Mesendoderm (in vitro differentiated cells): ENCODE data around the gene CPOX.
"Not testable (repeated sequence)": the region's sequence is repeated elsewhere in the genome, so short reads cannot be mapped to it uniquely, and the experiment has no call there.

Experiments
- DNase-seq: peaks from one replicate; pipeline ENCODE4 v3.0.0; 2013
- H2AK5ac ChIP-seq: 2 replicates; pipeline ENCODE4 v1.6.1; 2013; ENCODE audit warnings: low read length, inconsistent platforms
- H2BK120ac ChIP-seq: 2 replicates; pipeline ENCODE4 v1.6.1; 2013; ENCODE audit warnings: low read depth, mild to moderate bottlenecking, low read length, moderate library complexity, mixed read lengths
- H2BK15ac ChIP-seq: replicated peaks from 2 replicates; pipeline ENCODE4 v1.6.1; 2013; ENCODE audit warnings: low read depth, mild to moderate bottlenecking, moderate library complexity
- H2BK5ac ChIP-seq: 2 replicates; pipeline ENCODE4 v1.6.1; 2013; ENCODE audit warnings: low read length, inconsistent platforms
- H3K18ac ChIP-seq: 2 replicates; pipeline ENCODE4 v1.6.1; 2013; ENCODE audit warnings: mild to moderate bottlenecking, low read length, mixed read lengths
- H3K23ac ChIP-seq: one replicate; pipeline ENCODE4 v1.6.1; 2013; ENCODE audit warnings: low read length
- H3K27ac ChIP-seq: 2 replicates; pipeline ENCODE4 v1.5.1; 2013; ENCODE audit warnings: low read depth, mild to moderate bottlenecking, inconsistent platforms, low read length, moderate library complexity
- H3K27me3 ChIP-seq: 2 replicates; pipeline ENCODE4 v1.6.1; 2013; ENCODE audit warnings: low read length, control low read depth, mild to moderate bottlenecking, inconsistent platforms; ENCODE audit not compliant: insufficient read depth, poor library complexity
- H3K36me3 ChIP-seq: 2 replicates; pipeline ENCODE4 v1.6.1; 2013; ENCODE audit warnings: low read length, inconsistent platforms; ENCODE audit not compliant: control insufficient read depth, insufficient read depth
- H3K4ac ChIP-seq: one replicate; pipeline ENCODE4 v1.6.1; 2013; ENCODE audit warnings: low read depth, mild to moderate bottlenecking, low read length, moderate library complexity
- H3K4me1 ChIP-seq: 2 replicates; pipeline ENCODE4 v1.6.1; 2013; ENCODE audit warnings: low read depth, low read length, inconsistent platforms; ENCODE audit not compliant: control insufficient read depth
- H3K4me2 ChIP-seq: 2 replicates; pipeline ENCODE4 v1.6.1; 2013; ENCODE audit warnings: low read length
- H3K4me3 ChIP-seq: 2 replicates; pipeline ENCODE4 v1.5.1; 2013; ENCODE audit warnings: mild to moderate bottlenecking, low read length
- H3K56ac ChIP-seq: one replicate; pipeline ENCODE4 v1.6.1; 2013; ENCODE audit warnings: low read length
- H3K79me1 ChIP-seq: 2 replicates; pipeline ENCODE4 v1.6.1; 2013; ENCODE audit warnings: low read length, inconsistent platforms
- H3K79me2 ChIP-seq: 2 replicates; pipeline ENCODE4 v1.6.1; 2013; ENCODE audit warnings: mild to moderate bottlenecking, low read length; ENCODE audit not compliant: control insufficient read depth, insufficient read depth
- H3K9ac ChIP-seq: 2 replicates; pipeline ENCODE4 v1.6.1; 2013; ENCODE audit warnings: low read length, inconsistent platforms
- H4K5ac ChIP-seq: one replicate; pipeline ENCODE4 v1.6.1; 2013; ENCODE audit warnings: low read length
- H4K8ac ChIP-seq: one replicate; pipeline ENCODE4 v1.6.1; 2013; ENCODE audit warnings: low read depth, mild to moderate bottlenecking, control low read depth, low read length, moderate library complexity
- WGBS: extraction: QIAGEN DNeasy Blood & Tissue Kit; methylation state at CpG from one replicate; pipeline ENCODE4 v1.1.7; 2013; ENCODE audit warnings: low lambda C conversion rate, missing lambda C conversion rate; ENCODE audit not compliant: insufficient coverage; ENCODE audit errors: extremely low coverage; 5-methylcytosine and 5-hydroxymethylcytosine counted together

Gene CPOX

GRCh38 chr3:98564282-98565005 is 29.0 kb downstream of the CPOX start:
- no peaks in the 10 kb centered on the region for H3K27me3 ChIP-seq
- no peak overlapping the region for H3K27ac ChIP-seq
- no peak overlapping the region for H3K18ac ChIP-seq
- H3K4ac ChIP-seq = no peak overlapping the region
- H3K56ac ChIP-seq = no peak overlapping the region
- H2BK5ac ChIP-seq = no peak overlapping the region
- H2BK15ac ChIP-seq = no peak overlapping the region
- H3K4me1 ChIP-seq = no peaks in the 10 kb centered on the region
- no CpG with 5 or more reads among the region's 7 CpGs for WGBS
- H2AK5ac ChIP-seq = no peak overlapping the region
- DNase-seq = no peak
- H3K23ac ChIP-seq = no peak overlapping the region
- no peaks in the 10 kb centered on the region for H3K36me3 ChIP-seq
- no peak overlapping the region for H2BK120ac ChIP-seq
- no peaks in the 10 kb centered on the region for H3K79me1 ChIP-seq
- H4K8ac ChIP-seq = no peak overlapping the region
- H3K79me2 ChIP-seq = no peaks in the 10 kb centered on the region
- no peak overlapping the region for H4K5ac ChIP-seq
- no peak overlapping the region for H3K4me3 ChIP-seq
- H3K9ac ChIP-seq = no peak overlapping the region
- H3K4me2 ChIP-seq = no peak overlapping the region

DNA sequence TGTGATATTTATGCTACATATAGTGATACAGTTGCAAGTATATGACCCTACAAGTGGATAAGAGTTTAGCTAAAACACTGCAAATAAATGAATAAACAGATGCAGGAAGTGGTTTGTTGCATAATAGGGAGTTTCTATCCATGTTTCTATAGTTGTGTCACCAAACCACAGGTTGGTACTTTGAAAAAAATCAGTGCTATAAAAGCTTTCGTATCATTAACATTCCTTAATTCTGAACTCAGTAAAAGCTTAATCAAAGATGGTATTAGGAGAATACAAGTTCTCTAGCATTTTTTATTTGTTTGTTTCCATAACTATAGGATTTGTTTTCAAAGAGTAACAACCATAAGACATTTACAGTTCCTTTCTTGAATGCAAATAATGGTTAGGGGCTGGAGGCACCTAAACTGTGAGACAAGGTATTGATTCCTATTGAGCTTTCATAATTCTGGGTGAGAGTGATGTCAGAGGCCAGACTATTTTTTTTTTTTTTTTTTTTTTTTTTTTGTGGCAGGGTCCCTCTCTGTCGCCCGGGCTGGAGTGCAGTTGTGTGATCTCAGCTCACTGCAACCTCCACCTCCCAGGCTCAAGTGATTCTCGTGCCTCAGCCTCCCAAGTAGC is 29.6 kb downstream of the CPOX start:
- no peak overlapping the region for H3K4me2 ChIP-seq
- H3K36me3 ChIP-seq = no peaks in the 10 kb centered on the region
- no peak for DNase-seq
- H2AK5ac ChIP-seq = no peak overlapping the region
- H3K4me3 ChIP-seq = no peak overlapping the region
- no peak overlapping the region for H3K18ac ChIP-seq
- no peak overlapping the region for H3K56ac ChIP-seq
- no peak overlapping the region for H3K9ac ChIP-seq
- no peak overlapping the region for H2BK15ac ChIP-seq
- H3K23ac ChIP-seq = no peak overlapping the region
- H2BK120ac ChIP-seq = no peak overlapping the region
- no peaks in the 10 kb centered on the region for H3K79me2 ChIP-seq
- H3K27ac ChIP-seq = no peak overlapping the region
- no peak overlapping the region for H2BK5ac ChIP-seq
- no peaks in the 10 kb centered on the region for H3K4me1 ChIP-seq
- no CpG with 5 or more reads among the region's 4 CpGs for whole genome bisulfite sequencing
- no peak overlapping the region for H4K5ac ChIP-seq
- H3K79me1 ChIP-seq = no peaks in the 10 kb centered on the region
- H3K4ac ChIP-seq = no peak overlapping the region
- no peaks in the 10 kb centered on the region for H3K27me3 ChIP-seq
- H4K8ac ChIP-seq = no peak overlapping the region

GRCh38 chr3:98561727-98562521 is 31.5 kb downstream of the CPOX start:
- Histone ChIP-seq H3K23ac (no peak overlapping the region), H3K79me2 (no peaks in the 10 kb centered on the region), H2AK5ac (no peak overlapping the region), H3K27ac (no peak overlapping the region), H3K4ac (no peak overlapping the region), H3K56ac (no peak overlapping the region), H4K5ac (no peak overlapping the region), H3K4me3 (no peak overlapping the region), H2BK15ac (no peak overlapping the region), H3K4me1 (no peaks in the 10 kb centered on the region), H2BK5ac (no peak overlapping the region), H3K9ac (no peak overlapping the region), H2BK120ac (no peak overlapping the region), H4K8ac (no peak overlapping the region), H3K4me2 (no peak overlapping the region), H3K27me3 (no peaks in the 10 kb centered on the region), H3K79me1 (no peaks in the 10 kb centered on the region), H3K36me3 (no peaks in the 10 kb centered on the region), H3K18ac (no peak overlapping the region)
- DNase-seq = no peak
- WGBS = no CpG with 5 or more reads among the region's 5 CpGs

- Histone ChIP-seq H4K8ac (no peak overlapping the region), H3K18ac (no peak overlapping the region), H2BK15ac (no peak overlapping the region), H2BK120ac (no peak overlapping the region), H3K9ac (no peak overlapping the region), H3K4me2 (no peak overlapping the region), H3K4ac (no peak overlapping the region), H2BK5ac (no peak overlapping the region), H3K4me3 (no peak overlapping the region), H2AK5ac (no peak overlapping the region), H3K36me3 (no peaks in the 10 kb centered on the region), H3K27ac (no peak overlapping the region), H3K4me1 (no peaks in the 10 kb centered on the region), H3K79me1 (no peaks in the 10 kb centered on the region), H3K79me2 (no peaks in the 10 kb centered on the region), H3K56ac (no peak overlapping the region), H3K23ac (no peak overlapping the region), H3K27me3 (no peaks in the 10 kb centered on the region), H4K5ac (no peak overlapping the region)
- WGBS = no CpG with 5 or more reads among the region's 2 CpGs
- no peak for DNase-seq
These were observed 32.5 kb downstream of the CPOX start for GRCh38 chr3:98560911-98561310.

- not testable (repeated sequence) for DNase-seq, H3K4me1 ChIP-seq, H3K18ac ChIP-seq, H3K4me3 ChIP-seq, H3K56ac ChIP-seq, H3K27me3 ChIP-seq, H3K4ac ChIP-seq, H4K8ac ChIP-seq, H3K36me3 ChIP-seq, H3K23ac ChIP-seq, H3K9ac ChIP-seq, H2BK120ac ChIP-seq, H2BK5ac ChIP-seq, H3K79me1 ChIP-seq, H2AK5ac ChIP-seq, H4K5ac ChIP-seq, H3K27ac ChIP-seq, H3K4me2 ChIP-seq, H3K79me2 ChIP-seq, H2BK15ac ChIP-seq
- no CpG with 5 or more reads among the region's 2 CpGs for WGBS
These were observed 33.6 kb downstream of the CPOX start for GRCh38 chr3:98559769-98560168.
